Measurements from ENCODE around the gene NUDT22.

DNA sequence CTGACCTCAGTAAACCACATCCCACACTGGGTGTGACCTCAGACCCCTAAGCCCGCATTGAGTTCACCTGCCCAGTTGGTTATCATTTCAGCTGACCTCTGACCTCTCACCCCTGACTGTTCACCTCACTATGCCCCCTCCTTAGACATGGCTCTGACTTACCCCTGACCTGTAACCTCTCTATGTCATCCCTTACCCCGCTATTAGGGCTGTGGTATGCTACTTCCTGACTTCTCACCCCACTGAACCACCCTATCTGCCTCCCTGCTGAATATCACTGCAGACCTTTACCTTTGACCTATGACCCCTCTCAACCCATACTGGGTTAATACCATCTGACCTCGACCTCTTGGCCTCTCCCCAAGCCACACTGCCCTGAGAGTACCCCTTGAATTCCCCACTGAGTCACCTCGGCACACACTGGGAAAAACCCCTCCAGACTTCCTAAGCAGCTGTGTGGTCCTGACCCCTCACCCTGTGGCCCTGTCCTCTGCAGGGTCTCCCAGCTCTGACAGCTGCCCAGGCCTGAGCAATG, 33.5 kb downstream of the NUDT22 start:
- TF ChIP-seq, protein P1, sequence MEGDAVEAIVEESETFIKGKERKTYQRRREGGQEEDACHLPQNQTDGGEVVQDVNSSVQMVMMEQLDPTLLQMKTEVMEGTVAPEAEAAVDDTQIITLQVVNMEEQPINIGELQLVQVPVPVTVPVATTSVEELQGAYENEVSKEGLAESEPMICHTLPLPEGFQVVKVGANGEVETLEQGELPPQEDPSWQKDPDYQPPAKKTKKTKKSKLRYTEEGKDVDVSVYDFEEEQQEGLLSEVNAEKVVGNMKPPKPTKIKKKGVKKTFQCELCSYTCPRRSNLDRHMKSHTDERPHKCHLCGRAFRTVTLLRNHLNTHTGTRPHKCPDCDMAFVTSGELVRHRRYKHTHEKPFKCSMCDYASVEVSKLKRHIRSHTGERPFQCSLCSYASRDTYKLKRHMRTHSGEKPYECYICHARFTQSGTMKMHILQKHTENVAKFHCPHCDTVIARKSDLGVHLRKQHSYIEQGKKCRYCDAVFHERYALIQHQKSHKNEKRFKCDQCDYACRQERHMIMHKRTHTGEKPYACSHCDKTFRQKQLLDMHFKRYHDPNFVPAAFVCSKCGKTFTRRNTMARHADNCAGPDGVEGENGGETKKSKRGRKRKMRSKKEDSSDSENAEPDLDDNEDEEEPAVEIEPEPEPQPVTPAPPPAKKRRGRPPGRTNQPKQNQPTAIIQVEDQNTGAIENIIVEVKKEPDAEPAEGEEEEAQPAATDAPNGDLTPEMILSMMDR (IDR thresholded peaks at IDR 0.05) = no peak
- TF ChIP-seq POLR2A (IDR thresholded peaks at IDR 0.05) (no peak), EP300 (IDR thresholded peaks at IDR 0.05) (no peak)
